Measurements from ENCODE around the gene LCE1D.

GRCh38 chr1:152759453-152760173 is 36.9 kb upstream of the LCE1D start:
- TF ChIP-seq EZH2 (IDR thresholded peaks at IDR 0.05; ENCODE audit: insufficient read depth, poor library complexity, severe bottlenecking) (no peak), EZH2phosphoT487 (IDR thresholded peaks at IDR 0.05; ENCODE audit: insufficient read depth, low read depth) (no peak)

Measured in GM23248 (cell line).